Ovary (tissue), 3 donors: ENCODE data around the gene TAF11L13.
"Not testable (repeated sequence)": the region's sequence is repeated elsewhere in the genome, so short reads cannot be mapped to it uniquely, and the experiment has no call there.

Experiments used
- CTCF ChIP-seq, 3 donors: fragments of 450-650 bp in 2 of 3; fragments of 200-600 bp in 1 of 3; IDR thresholded peaks; one replicate each; pipeline versions ENCODE4 v1.5.1 to v1.8.0; 2016 to 2022; ENCODE audit warnings: antibody characterized with exemption in 3 of 3, mild to moderate bottlenecking in 1 of 3
- EP300 ChIP-seq: sonication (generic); formaldehyde crosslinking; IDR thresholded peaks from one replicate; pipeline ENCODE4 v1.6.1; 2017; ENCODE audit warnings: antibody characterized with exemption
- donor health status: DM: no; HTN: no; CAD: no.

GRCh38 chr5:17607461-17607860, 24.4 kb upstream of the TAF11L13 start:
- TF ChIP-seq CTCF (IDR thresholded peaks at IDR 0.05); EP300: not testable (repeated sequence)
